Erythroblast (primary cell): ENCODE data around the gene ZNF132.
"Not testable (repeated sequence)": the region's sequence is repeated elsewhere in the genome, so short reads cannot be mapped to it uniquely, and the experiment has no call there.

Experiments
- DNase-seq, 2 experiments: peaks; one replicate each; lab custom pipeline; 2025; lab: John Stamatoyannopoulos, UW
- GATA1 ChIP-seq: IDR thresholded peaks from 2 replicates; pipeline ENCODE4 v1.6.1; 2011; ENCODE audit warnings: low read depth, mild to moderate bottlenecking, control low read depth, low read length, moderate library complexity
- POLR2A ChIP-seq: IDR thresholded peaks from 2 replicates; pipeline ENCODE4 v1.6.1; 2011; ENCODE audit warnings: mild to moderate bottlenecking, low read length

Gene ZNF132

DNA sequence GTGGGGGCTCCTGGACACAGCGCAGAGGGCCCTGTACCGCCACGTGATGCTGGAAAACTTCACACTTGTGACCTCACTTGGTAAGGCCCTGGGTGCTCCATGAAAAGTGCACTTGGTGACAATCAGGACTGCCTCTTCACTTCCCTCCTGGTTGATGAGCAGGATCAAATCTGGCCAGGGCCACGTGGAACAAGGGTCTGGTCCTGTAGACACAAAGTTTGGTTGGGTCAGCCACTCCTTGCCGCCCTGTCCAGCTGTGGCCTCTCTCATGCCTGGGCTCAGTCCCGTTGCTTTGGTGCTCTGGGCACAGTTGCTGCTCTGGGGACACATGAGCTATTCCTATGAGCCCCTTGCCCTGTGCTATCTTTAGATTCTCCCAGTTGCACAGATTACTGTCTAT lies 13.8 kb upstream of the ZNF132 start:
- DNase-seq = no peak
- TF ChIP-seq POLR2A = no peak
- no peak for TF ChIP-seq GATA1

DNA sequence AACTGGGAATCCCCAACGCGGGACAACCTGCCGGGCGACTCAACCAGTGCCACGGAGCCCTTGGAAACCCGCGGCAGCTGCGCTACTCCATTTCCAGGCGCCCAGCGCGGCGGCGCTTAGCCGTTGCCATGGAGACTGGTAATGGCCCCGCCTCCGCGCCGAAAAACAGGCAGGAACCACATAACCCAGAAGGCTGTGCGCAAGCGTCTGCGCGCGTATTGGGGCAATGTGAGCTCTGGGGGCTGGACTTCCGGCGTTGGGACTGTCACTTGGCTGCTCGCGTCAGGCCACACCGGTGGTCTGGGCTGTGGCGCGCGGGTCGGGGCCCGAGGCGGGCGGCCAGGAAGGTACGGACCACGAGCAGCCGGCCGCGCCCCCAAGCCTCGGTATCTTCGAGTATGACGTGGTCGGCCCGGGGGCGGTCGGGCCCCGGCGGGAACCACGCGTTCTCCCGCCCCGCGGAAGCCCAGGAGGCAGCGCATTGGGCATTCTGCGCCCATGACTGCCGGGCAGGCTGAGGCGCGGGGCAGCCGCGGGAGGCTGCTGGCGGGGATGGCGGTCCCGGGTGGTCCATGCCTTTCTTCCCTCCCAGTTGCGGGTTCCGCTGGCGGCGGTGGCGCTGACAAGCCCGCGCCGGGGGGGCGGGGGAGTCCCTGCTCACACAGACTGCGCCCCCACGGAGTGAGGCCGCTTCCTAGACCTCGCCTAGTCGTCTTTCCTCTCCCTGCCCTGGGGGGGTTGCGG lies 11.6 kb upstream of the ZNF132 start, which contains the start of gene ZNF324B:
Gene ZNF324B, plus strand, starts transcription at position 265 of the 744 bp plus-strand sequence. CDS start 2,080 bp downstream, outside the sequence.
- TF ChIP-seq POLR2A = peak; percentile 69
- TF ChIP-seq GATA1 = no peak
- DNase-seq = peak; percentile 96 to 97

DNA sequence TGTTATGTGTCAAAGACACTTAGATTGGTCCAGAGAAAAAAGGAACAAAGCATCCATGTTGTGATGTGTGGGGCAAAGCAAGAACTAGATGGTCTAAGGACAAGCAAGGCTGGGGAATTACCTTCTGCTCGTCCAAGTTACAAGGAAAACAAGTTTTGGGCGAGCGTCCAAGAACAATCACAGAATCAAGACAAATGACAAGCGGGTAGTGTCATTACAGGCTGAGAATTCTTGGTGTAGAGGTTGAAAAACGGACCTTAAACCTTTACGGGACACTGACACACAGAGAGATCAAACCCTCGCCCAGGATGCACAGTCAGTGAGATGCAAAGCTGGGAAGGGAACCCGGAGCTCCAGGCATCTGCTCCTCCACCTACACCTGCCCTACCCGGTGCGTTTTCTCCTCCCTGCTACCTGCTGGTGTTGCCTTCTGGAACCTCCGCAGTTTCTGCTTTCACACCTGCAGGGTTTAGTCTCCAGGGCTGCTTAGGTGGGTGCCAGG lies 11.0 kb upstream of the ZNF132 start:
- TF ChIP-seq GATA1 (no peak), POLR2A (no peak)
- DNase-seq = peak in 1 of 2 experiments; percentile 46

DNA sequence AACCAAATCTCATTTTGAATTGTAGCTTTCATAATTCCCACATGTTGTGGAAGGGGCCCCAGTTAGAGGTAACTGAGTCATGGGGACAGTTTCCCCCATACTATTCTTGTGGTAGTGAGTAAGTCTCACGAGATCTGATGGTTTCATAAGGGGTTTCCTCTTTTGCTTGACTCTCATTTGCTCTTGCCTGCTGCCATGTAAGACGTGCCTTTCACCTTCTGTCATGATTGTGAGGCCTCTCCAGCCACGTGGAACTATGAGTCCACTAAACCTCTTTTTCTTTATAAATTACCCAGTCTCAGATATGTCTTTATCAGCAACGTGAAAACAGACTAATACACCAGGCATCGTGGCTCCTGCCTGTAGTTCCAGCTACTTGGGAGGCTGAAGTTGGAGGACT lies 10.0 kb upstream of the ZNF132 start:
- DNase-seq = not testable (repeated sequence)

DNA sequence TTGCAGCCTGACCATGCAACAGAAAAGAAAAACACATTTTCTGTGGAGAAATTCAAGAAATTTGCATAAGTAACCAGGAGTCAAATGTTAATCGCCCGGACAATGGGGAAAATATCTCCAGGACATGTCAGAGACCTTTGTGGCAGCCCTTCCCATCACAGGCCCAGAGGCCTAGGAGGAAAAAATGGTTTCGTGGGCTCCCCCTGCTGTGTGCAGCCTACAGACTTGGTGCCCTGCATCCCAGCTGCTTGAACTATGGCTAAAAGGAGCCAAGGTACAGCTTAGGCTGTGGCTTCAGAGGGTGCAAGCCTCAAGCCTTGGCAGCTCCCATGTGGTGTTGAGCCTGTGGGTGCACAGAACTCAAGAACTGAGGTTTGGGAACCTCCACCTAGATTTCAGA lies 8.9 kb upstream of the ZNF132 start:
- DNase-seq = not testable (repeated sequence)

DNA sequence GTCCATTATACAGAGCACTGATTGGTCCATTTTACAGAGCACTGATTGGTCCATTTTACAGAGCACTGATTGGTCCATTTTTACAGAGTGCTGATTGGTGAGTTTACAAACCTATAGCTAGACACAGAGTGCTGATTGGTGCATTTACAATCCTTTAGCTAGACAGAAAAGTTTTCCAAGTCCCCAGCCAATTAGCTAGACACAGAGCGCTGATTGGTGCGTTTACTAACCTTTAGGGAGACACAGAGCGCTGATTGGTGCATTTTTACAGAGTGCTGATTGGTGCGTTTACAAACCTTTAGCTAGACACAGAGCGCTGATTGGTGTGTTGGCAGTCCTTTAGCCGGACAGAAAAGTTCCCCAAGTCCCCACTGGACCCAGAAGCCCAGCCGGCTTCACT lies 3.0 kb upstream of the ZNF132 start:
- not testable (repeated sequence) for DNase-seq

DNA sequence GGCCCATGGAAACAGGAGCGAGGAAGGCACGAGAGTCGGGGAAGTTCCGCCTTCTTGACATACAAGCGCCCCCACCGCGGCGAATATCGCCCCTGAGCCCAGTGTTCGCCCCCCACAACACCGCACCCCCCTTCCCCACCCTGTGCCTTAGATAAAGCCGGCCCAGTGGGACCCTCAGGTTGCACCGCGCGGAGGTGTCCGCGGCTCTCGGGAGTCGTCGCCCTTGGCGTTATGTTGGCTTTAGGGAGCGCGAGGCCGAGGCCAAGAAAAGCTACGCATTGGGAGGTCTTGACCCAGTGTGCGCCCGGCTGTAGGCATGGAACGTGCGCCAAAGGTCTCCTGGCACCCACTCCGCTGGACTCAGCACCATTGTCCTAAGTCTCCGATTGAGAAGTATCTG lies 603 bp upstream of the ZNF132 start:
- no peak for DNase-seq
- TF ChIP-seq POLR2A = no peak
- TF ChIP-seq GATA1 = no peak

DNA sequence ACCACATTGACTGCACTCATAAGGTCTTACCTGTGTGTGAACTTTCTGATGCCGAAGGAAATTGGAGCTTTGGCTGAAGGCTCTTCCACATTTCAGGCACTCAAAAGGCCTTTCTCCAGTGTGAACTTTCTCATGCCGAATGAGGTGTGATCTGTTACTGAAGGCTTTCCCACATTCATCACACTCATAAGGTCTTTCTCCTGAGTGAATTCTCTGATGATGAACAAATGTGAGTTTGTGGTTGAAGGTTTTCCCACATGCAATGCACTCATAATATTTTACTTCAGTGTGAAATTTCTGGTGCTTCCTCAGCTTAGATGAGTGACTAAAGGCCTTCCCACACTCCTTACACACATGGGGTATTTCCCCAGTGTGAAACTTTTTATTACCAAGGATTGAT lies 5.7 kb downstream of the ZNF132 start:
- DNase-seq = peak in 1 of 2 experiments; percentile 25
- no peak for TF ChIP-seq GATA1
- no peak for TF ChIP-seq POLR2A

DNA sequence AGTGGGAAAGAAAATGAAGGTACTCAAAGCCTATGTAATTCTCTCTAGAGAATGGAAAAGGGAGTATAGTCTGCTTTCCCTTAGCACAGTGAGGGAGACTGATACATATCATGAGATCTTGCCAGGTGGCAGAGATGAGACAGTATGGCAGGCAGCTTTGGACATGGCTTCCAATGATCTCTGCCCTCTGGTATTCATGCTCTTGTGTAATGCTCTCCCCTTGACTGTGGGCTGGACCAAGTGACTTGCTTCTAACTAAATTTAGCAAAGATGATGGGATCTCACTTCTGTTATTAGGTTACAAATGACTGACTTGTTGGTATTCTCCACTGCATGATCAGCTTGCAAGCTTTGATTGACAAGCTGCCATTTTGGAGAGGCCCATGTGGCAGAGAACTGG lies 10.2 kb downstream of the ZNF132 start:
- DNase-seq = no peak
- TF ChIP-seq POLR2A (no peak), GATA1 (no peak)

DNA sequence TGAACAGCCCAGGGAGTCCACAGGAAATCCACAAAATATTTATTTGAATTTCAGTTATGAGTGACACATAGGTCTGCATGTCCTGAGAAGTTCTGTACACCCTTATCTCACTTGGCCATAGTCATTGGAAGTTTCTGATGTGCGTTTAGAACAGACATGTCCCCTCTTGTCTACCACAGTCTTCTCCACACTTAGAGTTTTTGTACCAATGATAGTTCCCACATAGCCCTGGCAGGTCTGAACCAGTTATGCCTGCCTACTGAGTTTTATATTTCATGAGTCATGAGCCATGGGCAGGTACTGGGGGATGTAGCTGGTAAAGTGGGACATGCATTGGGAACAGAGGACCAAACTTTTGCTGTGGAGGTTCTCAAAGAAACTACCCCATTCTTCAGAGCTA lies 11.3 kb downstream of the ZNF132 start:
- TF ChIP-seq GATA1 (no peak), POLR2A (no peak)
- no peak for DNase-seq

DNA sequence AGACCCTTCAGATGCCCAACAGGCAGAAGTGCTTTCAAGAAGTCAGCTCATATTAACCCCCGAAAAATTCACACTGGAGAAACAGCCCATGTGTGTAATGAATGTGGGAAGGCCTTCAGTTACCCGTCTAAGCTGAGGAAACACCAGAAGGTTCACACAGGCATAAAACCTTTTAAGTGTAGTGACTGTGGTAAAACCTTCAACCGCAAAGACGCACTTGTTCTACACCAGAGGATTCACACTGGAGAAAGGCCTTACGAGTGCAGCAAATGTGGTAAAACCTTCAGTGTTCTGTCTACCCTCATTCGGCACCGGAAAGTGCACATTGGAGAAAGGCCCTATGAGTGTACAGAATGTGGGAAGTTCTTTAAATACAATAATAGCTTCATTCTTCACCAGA lies 22.9 kb downstream of the ZNF132 start:
- no peak for DNase-seq
- no peak for TF ChIP-seq POLR2A
- no peak for TF ChIP-seq GATA1

DNA sequence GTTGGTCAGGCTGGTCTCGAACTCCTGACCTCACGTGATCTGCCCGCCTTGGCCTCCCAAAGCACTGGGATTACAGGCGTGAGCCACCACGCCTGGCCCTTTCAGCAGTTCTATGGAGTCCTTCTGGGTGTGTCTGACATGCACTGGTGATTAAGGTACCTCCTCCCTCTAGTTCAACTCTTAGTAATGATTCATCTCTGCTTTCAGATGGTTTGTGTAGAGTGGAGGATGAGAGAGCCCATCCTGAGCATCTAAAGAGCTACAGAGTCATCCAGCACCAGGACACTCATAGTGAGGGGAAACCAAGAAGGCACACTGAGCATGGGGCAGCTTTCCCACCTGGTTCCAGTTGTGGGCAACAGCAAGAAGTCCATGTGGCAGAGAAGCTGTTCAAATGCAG lies 23.3 kb downstream of the ZNF132 start:
- DNase-seq = no peak
- TF ChIP-seq POLR2A (no peak), GATA1 (no peak)

DNA sequence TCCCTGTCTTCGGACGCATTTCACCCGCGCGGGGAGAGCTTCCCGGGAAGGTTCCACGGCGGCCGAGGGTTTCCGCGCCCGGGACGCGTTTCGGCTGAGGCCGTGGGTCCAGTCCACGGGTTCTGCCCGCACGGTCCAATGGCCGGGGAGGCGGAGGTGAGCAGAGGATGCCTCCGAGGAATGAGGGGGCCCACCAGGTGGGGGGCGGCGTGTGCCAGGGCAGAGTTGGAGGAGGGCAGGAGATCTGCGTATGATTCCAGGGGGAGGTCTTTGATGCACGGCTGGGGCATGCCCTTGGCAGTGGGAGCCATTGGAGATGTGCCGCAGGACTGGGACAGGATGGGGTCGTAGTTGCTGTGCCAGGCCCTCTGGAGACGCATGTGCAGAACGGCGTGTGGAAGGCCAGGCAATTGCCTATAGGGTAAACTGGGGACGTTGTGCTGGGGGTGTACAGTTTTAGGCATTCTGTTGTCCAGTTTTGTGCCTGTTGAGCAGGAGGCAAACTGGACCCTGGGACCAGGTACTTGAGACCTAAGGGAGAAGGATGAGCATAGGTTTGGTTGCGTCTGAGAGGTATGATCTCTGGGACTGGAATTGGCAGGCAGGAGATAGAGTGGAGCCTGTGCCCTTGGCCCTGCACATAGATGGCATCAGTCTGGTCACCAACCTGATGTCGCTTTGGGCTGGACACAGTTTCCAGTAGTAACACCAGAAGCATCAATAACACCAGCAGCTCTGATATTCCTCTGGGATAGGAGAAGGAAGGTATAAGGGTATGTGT lies 30.8 kb downstream of the ZNF132 start:
- TF ChIP-seq POLR2A = no peak
- DNase-seq = peak; percentile 53 to 56

DNA sequence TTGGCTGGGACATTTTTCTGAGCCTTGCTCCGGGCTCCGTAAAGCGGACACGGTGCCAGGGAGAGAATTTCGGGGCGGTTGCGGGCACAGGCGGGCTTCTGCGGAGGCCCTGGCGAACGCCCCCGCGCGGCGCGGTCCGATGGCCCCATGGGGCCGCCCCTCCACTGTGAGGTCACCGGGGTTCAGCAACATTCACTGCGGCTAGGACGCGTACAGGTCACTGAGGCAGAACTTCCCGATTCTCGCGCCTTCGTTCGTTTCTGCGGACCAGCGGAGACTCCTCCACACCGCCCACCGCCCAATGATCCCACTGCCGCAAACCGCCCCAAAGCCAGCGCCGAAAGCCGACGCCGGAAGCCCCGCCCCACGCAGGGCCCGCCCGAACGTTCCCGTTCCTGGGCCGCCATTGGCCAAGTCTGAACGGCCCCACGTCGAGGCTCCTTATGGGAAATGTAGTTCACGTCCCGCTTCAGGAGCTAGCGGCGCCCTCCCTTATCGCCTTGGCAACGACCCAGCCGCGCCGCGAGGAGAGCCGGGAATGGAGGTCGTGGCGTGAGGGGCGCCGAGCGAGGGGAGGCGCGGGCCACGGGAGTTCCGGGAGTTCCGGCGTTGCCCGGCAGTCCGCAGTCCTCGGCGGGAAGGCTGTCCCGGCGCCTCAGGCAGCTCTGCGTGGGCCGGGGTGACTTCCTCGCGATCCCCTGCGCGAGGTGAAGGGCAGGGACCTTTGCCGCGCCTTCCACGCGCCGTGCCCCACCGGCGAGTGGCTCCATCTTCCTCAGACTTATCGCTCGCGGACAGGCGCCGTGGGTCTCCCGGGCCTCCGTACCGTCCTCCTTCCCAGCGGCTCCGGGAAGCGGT lies 31.6 kb downstream of the ZNF132 start, which contains the start of gene ZNF584:
Gene ZNF584, plus strand, starts transcription at position 498 of the 858 bp plus-strand sequence. CDS start 499 bp downstream, outside the sequence.
- DNase-seq = peak; percentile 97
- peak; percentile 93 for TF ChIP-seq POLR2A
- TF ChIP-seq GATA1 = no peak
